Natural killer cell (primary cell): ENCODE measurements around the gene CCDC69. TPM values are rescaled to one million over a fixed set of nuclear protein-coding genes. Genes with fewer than 3 reads are reported as not detected.
A peak's percentile ranks its signal among the peaks of the same experiment; 100 is the strongest.

ENCODE experiments used
- ATAC-seq, 3 donors: fragments of 150-1000 bp in 2 of 3; fragments of 200-7000 bp in 1 of 3; cut with Tn5 transposase; 1 replicate in 1 of 3; 2 replicates in 2 of 3; pipeline ENCODE4 v1.10.0; 2021; ENCODE audit warnings: mild to moderate bottlenecking in 2 of 3, moderate library complexity in 2 of 3
- DNase-seq, 2 donors: peaks; one replicate each; pipeline versions ENCODE4 v3.0.0 to v3.0.0-alpha.2; 2013 to 2021; ENCODE audit warnings: mixed read lengths in 1 of 2
- H3K27ac ChIP-seq: one replicate; pipeline ENCODE4 v1.5.1; 2013; ENCODE audit warnings: mild to moderate bottlenecking, low read length
- H3K27me3 ChIP-seq: one replicate; pipeline ENCODE4 v1.6.1; 2013; ENCODE audit warnings: low read length; ENCODE audit not compliant: control insufficient read depth, insufficient read depth
- H3K36me3 ChIP-seq: one replicate; pipeline ENCODE4 v1.6.1; 2013; ENCODE audit warnings: low read length; ENCODE audit not compliant: control insufficient read depth, insufficient read depth
- H3K4me1 ChIP-seq: one replicate; pipeline ENCODE4 v1.6.1; 2013; ENCODE audit warnings: low read length; ENCODE audit not compliant: control insufficient read depth, insufficient read depth
- H3K4me3 ChIP-seq: one replicate; pipeline ENCODE4 v1.5.1; 2013; ENCODE audit warnings: low read length
- H3K9me3 ChIP-seq: one replicate; pipeline ENCODE4 v1.6.1; 2013; ENCODE audit warnings: low read length; ENCODE audit not compliant: control insufficient read depth, insufficient read depth
- H3K27ac Mint-ChIP-seq, 2 donors: one replicate each; pipeline ENCODE4 v1.8.0; 2022; ENCODE audit warnings: mild to moderate bottlenecking in 2 of 2, mixed read lengths in 2 of 2, moderate library complexity in 1 of 2
- H3K27me3 Mint-ChIP-seq, 2 donors: one replicate each; pipeline ENCODE4 v1.8.0; 2022; ENCODE audit warnings: low read depth in 2 of 2, mixed read lengths in 2 of 2
- H3K36me3 Mint-ChIP-seq: one replicate; pipeline ENCODE4 v1.8.0; 2022; ENCODE audit warnings: mixed read lengths
- H3K4me1 Mint-ChIP-seq, 2 donors: one replicate each; pipeline ENCODE4 v1.8.0; 2022; ENCODE audit warnings: mixed read lengths in 2 of 2
- H3K4me3 Mint-ChIP-seq: one replicate; pipeline ENCODE4 v1.8.0; 2022; ENCODE audit warnings: mild to moderate bottlenecking, moderate library complexity, mixed read lengths
- H3K9me3 Mint-ChIP-seq, 2 donors: one replicate each; pipeline ENCODE4 v1.8.0; 2022; ENCODE audit warnings: mixed read lengths in 2 of 2
- WGBS: methylation state at CpG from one replicate; pipeline ENCODE4 v1.1.7; 2013; ENCODE audit warnings: missing lambda C conversion rate; ENCODE audit not compliant: insufficient coverage; 5-methylcytosine and 5-hydroxymethylcytosine counted together
- intact Hi-C: fragments of 100-400 bp; cut with micrococcal nuclease; formaldehyde crosslinking; loops from one replicate; pipeline ENCODE4 v1.14.2; 2022
- total RNA-seq, 4 donors: library from RNA; stranded (reverse); fragments of 120-200 nt in 1 of 4; gene quantifications; one replicate each; pipeline versions ENCODE4 v1.2.3 to v1.2.4, GENCODE V29; 2013 to 2022
- TF ChIP-seq, protein P1 (sequence below): fragments of 200-600 bp; IDR thresholded peaks from one replicate; pipeline ENCODE4 v1.8.0; 2022; ENCODE audit warnings: antibody characterized with exemption

The CCDC69 gene
- total RNA-seq, 3 donors from 2014 or later (not counting 1 experiment from before 2014, with no cell fraction given): 181 to 227 (median 204) TPM

- Mint-ChIP-seq H3K4me1 (peaks cover 58 to 60% of the 10 kb centered on the region in 2 donors), H3K4me3 (peak within 1 kb of the TSS; percentile 96), H3K27me3 (no peaks in the 10 kb centered on the region), H3K27ac (peak within 1 kb of the TSS; percentile 80 to 95), H3K9me3 (no peaks in the 10 kb centered on the region), H3K36me3 (no peaks in the 10 kb centered on the region)
- Histone ChIP-seq H3K9me3 (no peaks in the 10 kb centered on the region), H3K4me1 (peaks cover 54% of the 10 kb centered on the region), H3K27ac (peak within 1 kb of the TSS; percentile 80), H3K4me3 (peak within 1 kb of the TSS; percentile 95), H3K36me3 (peaks cover 4% of the 10 kb centered on the region), H3K27me3 (no peaks in the 10 kb centered on the region)
- peak; percentile 89 to 95 (median 93) for ATAC-seq
- under 1% methylated on average over 60 of the region's 60 CpGs for WGBS
- peak; percentile 60 to 85 for DNase-seq
- intact Hi-C loops: loop anchor here (1.0 to 10.0 kb wide), 3 partner anchors 18 to 80 kb away; no protein-coding TSS in a partner anchor
- TF ChIP-seq, protein P1, sequence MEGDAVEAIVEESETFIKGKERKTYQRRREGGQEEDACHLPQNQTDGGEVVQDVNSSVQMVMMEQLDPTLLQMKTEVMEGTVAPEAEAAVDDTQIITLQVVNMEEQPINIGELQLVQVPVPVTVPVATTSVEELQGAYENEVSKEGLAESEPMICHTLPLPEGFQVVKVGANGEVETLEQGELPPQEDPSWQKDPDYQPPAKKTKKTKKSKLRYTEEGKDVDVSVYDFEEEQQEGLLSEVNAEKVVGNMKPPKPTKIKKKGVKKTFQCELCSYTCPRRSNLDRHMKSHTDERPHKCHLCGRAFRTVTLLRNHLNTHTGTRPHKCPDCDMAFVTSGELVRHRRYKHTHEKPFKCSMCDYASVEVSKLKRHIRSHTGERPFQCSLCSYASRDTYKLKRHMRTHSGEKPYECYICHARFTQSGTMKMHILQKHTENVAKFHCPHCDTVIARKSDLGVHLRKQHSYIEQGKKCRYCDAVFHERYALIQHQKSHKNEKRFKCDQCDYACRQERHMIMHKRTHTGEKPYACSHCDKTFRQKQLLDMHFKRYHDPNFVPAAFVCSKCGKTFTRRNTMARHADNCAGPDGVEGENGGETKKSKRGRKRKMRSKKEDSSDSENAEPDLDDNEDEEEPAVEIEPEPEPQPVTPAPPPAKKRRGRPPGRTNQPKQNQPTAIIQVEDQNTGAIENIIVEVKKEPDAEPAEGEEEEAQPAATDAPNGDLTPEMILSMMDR: no peak
These were observed 66.2 kb downstream of the CCDC69 start, which contains the start of gene ANXA6 for GRCh38 chr5:151157426-151158286. ANXA6 (minus strand) TSS chr5:151157779; CDS start chr5:151147901, 9,878 bp downstream.

DNA sequence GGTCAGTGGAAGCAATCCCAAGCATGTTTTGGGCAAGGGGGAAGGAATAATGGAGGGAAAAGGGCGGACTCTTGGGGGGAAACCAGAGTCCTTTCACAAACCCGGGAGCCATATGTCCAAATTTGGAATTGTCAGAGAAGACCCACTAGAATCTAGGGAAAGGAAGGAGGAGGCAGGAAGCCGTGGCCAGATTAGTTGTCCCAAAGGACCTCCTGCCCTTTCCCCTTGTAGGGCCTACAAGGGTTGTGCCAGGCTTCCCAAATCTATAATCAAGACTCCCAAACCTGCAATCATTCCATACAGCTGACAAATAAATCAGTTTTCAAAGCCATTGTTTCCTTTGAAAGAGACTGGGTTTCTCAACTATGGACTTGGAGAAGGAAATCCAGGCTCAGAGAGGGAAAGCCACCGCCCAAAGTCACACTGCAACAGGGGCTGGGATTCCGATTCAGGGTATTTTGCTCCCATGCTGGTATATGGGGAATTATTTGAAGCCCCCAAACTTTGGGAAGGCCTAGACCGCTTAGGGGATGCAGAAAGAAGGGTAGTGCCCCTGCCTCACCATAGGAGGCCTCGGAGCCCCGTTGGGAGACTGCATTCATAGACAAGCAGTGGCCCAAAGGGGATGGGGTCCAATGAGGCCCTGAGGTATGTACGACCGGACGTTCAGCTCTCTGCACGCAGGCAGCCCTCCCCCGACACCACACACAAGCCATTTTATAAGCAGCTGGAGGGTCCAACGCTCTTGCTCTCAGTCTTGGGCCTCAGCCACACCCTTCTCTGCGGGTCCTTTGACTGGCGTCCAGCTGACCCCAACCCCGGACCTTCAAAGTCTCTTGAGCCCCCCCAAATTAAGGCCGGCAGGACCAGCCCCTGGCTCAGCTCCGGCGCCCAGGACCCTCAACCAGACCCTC, 67.1 kb downstream of the CCDC69 start:
- TF ChIP-seq, protein P1: no peak

DNA sequence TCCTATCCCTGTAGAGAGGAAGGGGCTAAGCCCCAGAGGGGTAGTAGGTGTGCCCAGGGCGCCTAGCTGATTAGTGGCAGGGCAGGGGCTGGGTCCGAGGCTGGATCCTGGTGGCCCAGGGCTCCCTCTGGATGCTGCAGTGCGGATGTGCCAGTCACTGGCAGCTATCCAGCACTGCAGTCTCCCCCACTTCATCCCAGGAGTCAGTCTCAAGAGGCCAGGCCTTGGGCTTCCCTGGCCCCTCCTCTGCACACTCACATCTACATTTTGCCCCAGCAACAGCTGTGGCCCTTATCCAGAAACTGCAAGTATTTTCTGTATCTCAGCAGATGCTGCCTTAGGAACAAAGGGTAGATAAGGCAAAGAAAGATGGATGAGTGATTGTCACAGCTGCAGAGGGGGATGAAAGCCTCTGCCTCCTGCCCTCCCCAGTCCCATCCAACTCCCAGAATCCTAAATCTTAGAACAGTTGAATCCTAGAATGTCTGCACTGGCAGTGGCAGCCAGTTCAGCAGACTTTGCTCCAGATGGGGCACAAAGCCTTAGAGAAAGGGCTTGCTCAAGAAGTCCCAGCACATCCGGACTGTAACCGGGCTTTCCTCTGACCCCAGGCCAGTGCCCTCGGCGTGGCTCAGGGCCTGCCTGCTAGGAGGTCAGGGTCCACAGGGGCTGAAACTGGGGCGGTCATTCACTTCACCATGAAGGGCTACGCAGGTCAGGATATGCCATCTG, 68.0 kb downstream of the CCDC69 start:
- peak overlapping the region; percentile 95 for H3K4me3 ChIP-seq
- ATAC-seq: peak in 1 of 3 donors; percentile 5
- WGBS: 21% methylated on average over 9 of the region's 9 CpGs
- Mint-ChIP-seq H3K27me3 (no peaks in the 10 kb centered on the region), H3K27ac (peak overlapping the region; percentile 80 to 95), H3K4me3 (peak overlapping the region; percentile 96), H3K4me1 (peaks cover 75 to 77% of the 10 kb centered on the region in 2 donors), H3K9me3 (no peaks in the 10 kb centered on the region), H3K36me3 (no peaks in the 10 kb centered on the region)
- H3K36me3 ChIP-seq: peaks cover 4% of the 10 kb centered on the region
- no peaks in the 10 kb centered on the region for H3K27me3 ChIP-seq
- H3K4me1 ChIP-seq: peaks cover 71% of the 10 kb centered on the region
- peak in 1 of 2 donors; percentile 49 for DNase-seq
- H3K9me3 ChIP-seq: no peaks in the 10 kb centered on the region
- TF ChIP-seq, protein P1: no peak
- H3K27ac ChIP-seq: peak overlapping the region; percentile 80
- intact Hi-C loops: loop anchor here (5.0 to 10.0 kb wide), 2 partner anchors 59 to 81 kb away; no protein-coding TSS in a partner anchor

More for the DNA sequence above, 67.1 kb downstream of the CCDC69 start:
- no peaks in the 10 kb centered on the region for H3K27me3 ChIP-seq
- H3K9me3 ChIP-seq: no peaks in the 10 kb centered on the region
- peak; percentile 19 to 54 for DNase-seq
- peaks cover 4% of the 10 kb centered on the region for H3K36me3 ChIP-seq
- H3K27ac Mint-ChIP-seq: peak overlapping the region; percentile 80 to 95
- peak overlapping the region; percentile 96 for H3K4me3 Mint-ChIP-seq
- H3K36me3 Mint-ChIP-seq: no peaks in the 10 kb centered on the region
- WGBS: 10% methylated on average over 20 of the region's 20 CpGs
- H3K4me1 Mint-ChIP-seq: peaks cover 67 to 69% of the 10 kb centered on the region in 2 donors
- H3K4me1 ChIP-seq: peaks cover 63% of the 10 kb centered on the region
- H3K4me3 ChIP-seq: peak overlapping the region; percentile 95
- peak overlapping the region; percentile 80 for H3K27ac ChIP-seq
- peak; percentile 19 to 27 (median 21) for ATAC-seq
- H3K9me3 Mint-ChIP-seq: no peaks in the 10 kb centered on the region
- intact Hi-C loops: loop anchor here (1.0 to 10.0 kb wide), 3 partner anchors 17 to 81 kb away; no protein-coding TSS in a partner anchor
- H3K27me3 Mint-ChIP-seq: no peaks in the 10 kb centered on the region
